IMR-90 (cell line): ENCODE results near the gene TULP3. TPM values are rescaled to one million over a fixed set of nuclear protein-coding genes. Genes with fewer than 3 reads are reported as not detected.

ENCODE experiments used
- ATAC-seq: fragments of 200-7000 bp; cut with Tn5 transposase; 2 replicates; pipeline ENCODE4 v1.9.1; 2020; ENCODE audit warnings: low read depth, mild to moderate bottlenecking, moderate library complexity
- BruUV-seq: library from RNA; stranded (reverse); fragments of 400-500 nt; replicated peaks from 2 replicates; lab custom pipeline; 2021; lab: Mats Ljungman, UMichigan
- CTCF ChIA-PET: fragments of 300-600 bp; formaldehyde crosslinking; extraction: SDS; loops from one replicate; lab custom pipeline; 2021; ENCODE audit warnings: antibody characterized with exemption; lab: Yijun Ruan, JAX
- POLR2A ChIA-PET: fragments of 300-600 bp; sonication (Branson Sonifier 250); formaldehyde crosslinking; loops from one replicate; lab custom pipeline; 2022; ENCODE audit warnings: antibody characterized with exemption; ENCODE audit not compliant: unreplicated experiment; lab: Charles Lee
- DNase-seq: peaks from one replicate; pipeline ENCODE4 v3.0.0; 2013
- H2AFZ ChIP-seq: replicated peaks from 2 replicates; pipeline ENCODE3; 2013; ENCODE audit warnings: low read length, mild to moderate bottlenecking; ENCODE audit not compliant: poor library complexity
- H2AK5ac ChIP-seq: 2 replicates; pipeline ENCODE4 v1.6.1; 2013; ENCODE audit warnings: low read depth, low read length, inconsistent platforms
- H2AK9ac ChIP-seq: replicated peaks from 2 replicates; pipeline ENCODE3; 2013; ENCODE audit warnings: mild to moderate bottlenecking, low read depth, low read length, moderate library complexity; ENCODE audit not compliant: poor library complexity
- H2BK120ac ChIP-seq: 2 replicates; pipeline ENCODE4 v1.6.1; 2013; ENCODE audit warnings: low read depth, low read length, inconsistent platforms
- H2BK15ac ChIP-seq: 3 replicates; pipeline ENCODE4 v1.6.1; 2013; ENCODE audit warnings: low read depth, low read length, inconsistent platforms
- H2BK20ac ChIP-seq: 2 replicates; pipeline ENCODE4 v1.6.1; 2013; ENCODE audit warnings: low read depth, mild to moderate bottlenecking, inconsistent platforms, low read length, moderate library complexity
- H2BK5ac ChIP-seq: 2 replicates; pipeline ENCODE4 v1.6.1; 2013; ENCODE audit warnings: mild to moderate bottlenecking, low read depth, low read length, inconsistent platforms; ENCODE audit not compliant: poor library complexity, severe bottlenecking
- H3K14ac ChIP-seq: replicated peaks from 2 replicates; pipeline ENCODE4 v1.6.1; 2013; ENCODE audit warnings: low read depth, low read length, inconsistent platforms
- H3K18ac ChIP-seq: 2 replicates; pipeline ENCODE4 v1.6.1; 2013; ENCODE audit warnings: low read depth, low read length, control low read depth
- H3K23ac ChIP-seq: 2 replicates; pipeline ENCODE4 v1.6.1; 2013; ENCODE audit warnings: low read depth, low read length, inconsistent platforms
- H3K27ac ChIP-seq: 2 replicates; pipeline ENCODE4 v1.5.1; 2013; ENCODE audit warnings: mild to moderate bottlenecking, control low read depth, low read length; ENCODE audit not compliant: insufficient read depth
- H3K27me3 ChIP-seq: 2 replicates; pipeline ENCODE4 v1.6.1; 2013; ENCODE audit warnings: low read length; ENCODE audit not compliant: control insufficient read depth, insufficient read depth
- H3K36me3 ChIP-seq: 2 replicates; pipeline ENCODE4 v1.6.1; 2013; ENCODE audit warnings: low read length, mixed read lengths; ENCODE audit not compliant: control insufficient read depth, insufficient read depth
- H3K4ac ChIP-seq: 2 replicates; pipeline ENCODE4 v1.6.1; 2013; ENCODE audit warnings: low read depth, low read length, inconsistent platforms
- H3K4me1 ChIP-seq: 2 replicates; pipeline ENCODE4 v1.6.1; 2013; ENCODE audit warnings: low read length, mixed read lengths; ENCODE audit not compliant: control insufficient read depth, insufficient read depth
- H3K4me2 ChIP-seq: 2 replicates; pipeline ENCODE4 v1.6.1; 2013; ENCODE audit warnings: low read depth, mild to moderate bottlenecking, control low read depth, low read length, moderate library complexity
- H3K4me3 ChIP-seq: 2 replicates; pipeline ENCODE4 v1.5.1; 2013; ENCODE audit warnings: low read depth, mild to moderate bottlenecking, control low read depth, low read length, moderate library complexity; ENCODE audit not compliant: insufficient read depth
- H3K56ac ChIP-seq: 2 replicates; pipeline ENCODE4 v1.6.1; 2013; ENCODE audit warnings: low read length, inconsistent platforms; ENCODE audit not compliant: insufficient read depth; ENCODE audit errors: extremely low read depth
- H3K79me1 ChIP-seq, 2 experiments: 2 replicates each; pipeline ENCODE4 v1.6.1; 2013; ENCODE audit warnings: low read length in 2 of 2, inconsistent platforms in 1 of 2, low read depth in 1 of 2
- H3K9ac ChIP-seq: 2 replicates; pipeline ENCODE4 v1.6.1; 2013; ENCODE audit warnings: low read depth, low read length, control low read depth
- H3K9me1 ChIP-seq: 2 replicates; pipeline ENCODE4 v1.6.1; 2013; ENCODE audit warnings: low read length, inconsistent platforms; ENCODE audit not compliant: insufficient read depth
- H3K9me3 ChIP-seq: 2 replicates; pipeline ENCODE4 v1.6.1; 2013; ENCODE audit warnings: low read length; ENCODE audit not compliant: control insufficient read depth, insufficient read depth
- H4K20me1 ChIP-seq: 2 replicates; pipeline ENCODE4 v1.6.1; 2013; ENCODE audit warnings: low read length, inconsistent platforms; ENCODE audit not compliant: insufficient read depth
- H4K5ac ChIP-seq: 2 replicates; pipeline ENCODE4 v1.6.1; 2013; ENCODE audit warnings: mild to moderate bottlenecking, low read depth, low read length, control low read depth
- H4K8ac ChIP-seq, 2 experiments: 2 replicates each; pipeline ENCODE4 v1.6.1; 2013; ENCODE audit warnings: low read depth in 2 of 2, low read length in 2 of 2, control low read depth in 1 of 2, inconsistent platforms in 1 of 2
- H4K91ac ChIP-seq: 2 replicates; pipeline ENCODE4 v1.6.1; 2013; ENCODE audit warnings: low read depth, low read length, inconsistent platforms; ENCODE audit not compliant: insufficient read depth
- CEBPB ChIP-seq: IDR thresholded peaks from 2 replicates; pipeline ENCODE4 v1.6.1; 2012; ENCODE audit warnings: low read depth, low read length, improper control_type of control experiment
- FOS ChIP-seq: fragments of 150-350 bp; IDR thresholded peaks from 2 replicates; pipeline ENCODE4 v1.6.1; 2016; ENCODE audit warnings: low read depth, low read length
- WGBS, 2 experiments: methylation state at CpG; one replicate each; pipeline versions ENCODE4 v1.1.5 to v1.1.7; 2013; ENCODE audit warnings: missing lambda C conversion rate in 2 of 2; ENCODE audit not compliant: insufficient read length in 1 of 2; ENCODE audit errors: extremely low coverage in 2 of 2; 5-methylcytosine and 5-hydroxymethylcytosine counted together
- dilution Hi-C: fragments of 300-500 bp; cut with HindIII; formaldehyde crosslinking; loops from one replicate; pipeline ENCODE4 v1.14.3; 2018; ENCODE audit warnings: low sequenced_read_pairs; ENCODE audit not compliant: unreplicated experiment
- in situ Hi-C: fragments of 300-500 bp; cut with MboI; formaldehyde crosslinking; loops from 3 replicates; pipeline ENCODE4 v1.14.3; 2019; ENCODE audit warnings: low sequenced_read_pairs, inconsistent platforms, mixed read lengths
- intact Hi-C: fragments of 100-400 bp; cut with micrococcal nuclease; formaldehyde crosslinking; loops from 2 replicates; pipeline ENCODE4 v1.10.0; 2022
- polyA plus RNA-seq, 3 experiments: library from polyadenylated mRNA; depleted of rRNA; stranded (reverse); fragments of >200 nt; gene quantifications; 2 replicates each; pipeline ENCODE4 v1.2.3, GENCODE V29; 2012; ENCODE audit warnings: low replicate concordance in 1 of 3
- total RNA-seq: library from RNA; depleted of rRNA; stranded (reverse); fragments of >200 nt; gene quantifications from 2 replicates; pipeline ENCODE4 v1.2.3, GENCODE V29; 2012

The TULP3 gene
- total and polyA plus RNA-seq, 2 of the 4 experiments (the other 2 are of a cell fraction): 35.2 to 35.5 TPM

DNA sequence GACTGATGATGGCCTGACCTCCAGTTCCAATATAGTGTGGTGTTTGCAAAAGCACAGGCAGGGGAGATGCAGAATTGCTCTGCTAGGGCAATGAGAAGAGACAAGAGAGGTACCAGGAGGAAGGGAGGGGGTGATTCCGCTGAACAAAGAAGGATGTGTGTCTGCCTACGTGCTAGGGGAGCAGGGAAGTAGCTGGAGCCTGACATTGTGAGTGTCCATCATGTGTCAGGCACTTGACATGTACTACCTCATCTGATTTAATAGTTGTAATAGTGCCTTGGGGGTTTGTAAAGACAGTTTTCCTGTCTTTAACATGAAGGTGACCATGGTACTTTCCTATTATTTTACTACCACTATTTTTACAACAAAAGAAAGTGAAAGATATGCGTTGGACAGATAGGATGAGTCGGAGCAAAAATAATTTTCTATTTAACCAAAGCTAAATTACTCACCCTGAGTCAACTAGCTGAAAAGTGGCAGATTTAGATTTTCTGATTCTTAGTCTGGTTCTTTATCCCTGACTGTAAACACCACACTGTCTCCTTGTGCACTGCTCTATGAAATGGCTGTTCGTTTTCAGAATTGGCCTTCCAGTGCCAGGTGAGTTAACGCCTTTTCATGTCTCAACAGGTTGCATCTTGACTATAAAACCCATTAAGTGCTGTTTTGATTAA lies 34.8 kb downstream of the TULP3 start:
- peak overlapping the region; percentile 77 for H2AFZ ChIP-seq
- no peak overlapping the region; the same call in 1 of the 2 replicates for H2BK20ac ChIP-seq
- no peaks in the 10 kb centered on the region for H3K9me3 ChIP-seq
- peak overlapping the region; percentile 78; the same call in 1 of the 2 replicates for H3K4me2 ChIP-seq
- peak overlapping the region; percentile 86 for H2AK9ac ChIP-seq
- H4K8ac ChIP-seq: peak overlapping the region in 1 of 2 experiments; percentile 20; a peak in 2 of 4 replicates
- H3K9ac ChIP-seq: 0 out of 2 replicates have a peak overlapping the region, but pooled peaks have one; percentile 25
- no TSS peak for BruUV-seq
- DNase-seq (peak; percentile 54), ATAC-seq (peak; percentile 82)
- TF ChIP-seq CEBPB: no peak
- 0 out of 2 replicates have a peak, but pooled peaks have one; percentile 18 for TF ChIP-seq FOS
- ChIA-PET POLR2A (no interaction called here), CTCF (interaction anchor here (0.6 kb wide), 1 partner anchor 72 kb away, joined by 3 read pairs; no protein-coding TSS in a partner anchor)
- 93% methylated on average over 2 of the region's 6 CpGs; no CpG with 5 or more reads in 1 of the 2 experiments for WGBS, 2 experiments
- peak overlapping the region; percentile 57 for H2BK5ac ChIP-seq
- peak overlapping the region; percentile 35 for H2BK120ac ChIP-seq
- 0 out of 2 replicates have a peak overlapping the region, but pooled peaks have one; percentile 30 for H3K27ac ChIP-seq
- peak overlapping the region; percentile 64 for H3K4ac ChIP-seq
- dilution Hi-C loops: no loop called here
- no peak overlapping the region for H2BK15ac ChIP-seq
- peaks cover 4% of the 10 kb centered on the region for H3K9me1 ChIP-seq
- H3K14ac ChIP-seq: peak overlapping the region; percentile 86
- in situ Hi-C loops: no loop called here
- peak overlapping the region; percentile 89 for H2AK5ac ChIP-seq
- H3K79me1 ChIP-seq: peaks cover 6 to 31% of the 10 kb centered on the region in 2 experiments; a peak in 3 of 4 replicates
- no peak overlapping the region for H3K56ac ChIP-seq
- no peaks in the 10 kb centered on the region for H3K27me3 ChIP-seq
- intact Hi-C loops: no loop called here
- H3K23ac ChIP-seq: peak overlapping the region; percentile 62
- H3K4me1 ChIP-seq: peaks cover 7% of the 10 kb centered on the region
- peaks cover 32% of the 10 kb centered on the region for H3K36me3 ChIP-seq
- H3K4me3 ChIP-seq: no peak overlapping the region
- H3K18ac ChIP-seq: peak overlapping the region; percentile 21; the same call in 1 of the 2 replicates
- peaks cover 5% of the 10 kb centered on the region for H4K20me1 ChIP-seq
- 0 out of 2 replicates have a peak overlapping the region, but pooled peaks have one; percentile 29 for H4K91ac ChIP-seq
- H4K5ac ChIP-seq: no peak overlapping the region
